K562 (cell line): ENCODE data around the gene ARL2. TPM values are rescaled to one million over a fixed set of nuclear protein-coding genes. Genes with fewer than 3 reads are reported as not detected.

Experiments used
- ATAC-seq: fragments of 200-7000 bp; cut with Tn5 transposase; 3 replicates; pipeline ENCODE4 v1.9.1; 2020; ENCODE audit warnings: moderate library complexity
- BruUV-seq: library from RNA; stranded (reverse); fragments of 400-500 nt; replicated peaks from 2 replicates; lab custom pipeline; 2021; lab: Mats Ljungman, UMichigan
- CTCF ChIA-PET: fragments of 300-600 bp; formaldehyde crosslinking; extraction: SDS; loops from one replicate; lab custom pipeline; 2021; ENCODE audit warnings: low intra/inter-chr PET ratio; lab: Yijun Ruan, JAX
- POLR2A ChIA-PET: fragments of 300-600, 350-650 bp; sonication (Branson Sonifier 250); formaldehyde crosslinking; extraction: SDS; loops from one replicate; lab custom pipeline; 2021; ENCODE audit warnings: antibody characterized with exemption, inconsistent platforms; lab: Yijun Ruan, JAX
- DNase-seq, 4 experiments: peaks; one replicate each; pipeline versions ENCODE4 v3.0.0 to v3.0.0-alpha.2; 2011 to 2018; ENCODE audit warnings: low spot score in 3 of 4, mixed read lengths in 3 of 4; ENCODE audit errors: extremely low read depth in 1 of 4
- FAIRE-seq: peaks from 2 replicates; lab custom pipeline; 2011; peaks lifted over from hg19 to GRCh38; lab: Jason Lieb, UNC
- H2AFZ ChIP-seq: 2 replicates; pipeline ENCODE4 v1.6.0; 2011; ENCODE audit warnings: low read depth, low read length, control low read depth, inconsistent platforms
- H3K27ac ChIP-seq: fragments of 200-600 bp; 3 replicates; pipeline ENCODE4 v1.8.0; 2011; ENCODE audit warnings: low read depth, mild to moderate bottlenecking, control low read depth, inconsistent platforms, low read length, moderate library complexity, mixed read lengths; ENCODE audit errors: extremely low read depth
- H3K27me3 ChIP-seq, 2 experiments: fragments of 300-600 bp in 1 of 2; 2 replicates in 1 of 2; 3 replicates in 1 of 2; pipeline versions ENCODE4 v1.6.0 to v1.8.0; 2011; ENCODE audit warnings: inconsistent platforms in 2 of 2, low read length in 2 of 2, mild to moderate bottlenecking in 1 of 2, mixed read lengths in 1 of 2, moderate library complexity in 1 of 2; ENCODE audit not compliant: control insufficient read depth in 2 of 2, insufficient read depth in 2 of 2
- H3K36me3 ChIP-seq: fragments of 300-600 bp; 3 replicates; pipeline ENCODE4 v1.8.0; 2011; ENCODE audit warnings: mild to moderate bottlenecking, low read length, inconsistent platforms; ENCODE audit not compliant: control insufficient read depth, insufficient read depth
- H3K4me1 ChIP-seq, 2 experiments: fragments of 200-600 bp in 1 of 2; replicated peaks in 1 of 2; 2 replicates in 1 of 2; 3 replicates in 1 of 2; pipeline versions ENCODE4 v1.5.1 to v1.8.0; 2011; ENCODE audit warnings: inconsistent platforms in 2 of 2, low read length in 2 of 2, mild to moderate bottlenecking in 1 of 2, mixed read lengths in 1 of 2, moderate library complexity in 1 of 2; ENCODE audit not compliant: control insufficient read depth in 2 of 2, insufficient read depth in 2 of 2
- H3K4me2 ChIP-seq: 2 replicates; pipeline ENCODE4 v1.6.1; 2011; ENCODE audit warnings: low read length, control low read depth, inconsistent platforms, mixed read lengths; ENCODE audit not compliant: insufficient read depth
- H3K4me3 ChIP-seq: fragments of 200-600 bp; sonication (generic), shearing (Covaris generic); 2 replicates; pipeline ENCODE4 v1.5.1; 2016; ENCODE audit warnings: control low read depth, inconsistent platforms
- H3K79me2 ChIP-seq: fragments of 200-600 bp; 3 replicates; pipeline ENCODE4 v1.8.0; 2011; ENCODE audit warnings: low read length, inconsistent platforms; ENCODE audit not compliant: control insufficient read depth, insufficient read depth
- H3K9ac ChIP-seq, 2 experiments: 2 replicates each; pipeline versions ENCODE4 v1.6.0 to v1.6.1; 2011; ENCODE audit warnings: low read depth in 2 of 2, low read length in 2 of 2, control low read depth in 1 of 2, inconsistent platforms in 1 of 2, mild to moderate bottlenecking in 1 of 2, mixed read lengths in 1 of 2; ENCODE audit not compliant: insufficient read depth in 1 of 2
- H3K9me1 ChIP-seq: one replicate; pipeline ENCODE4 v1.6.0; 2011; ENCODE audit warnings: inconsistent platforms, mild to moderate bottlenecking, low read length, moderate library complexity; ENCODE audit not compliant: control insufficient read depth, insufficient read depth
- H3K9me3 ChIP-seq: replicated peaks from 2 replicates; pipeline ENCODE4 v1.5.1; 2011; ENCODE audit warnings: low read depth, low read length, inconsistent platforms; ENCODE audit not compliant: control insufficient read depth, insufficient read depth
- H4K20me1 ChIP-seq: replicated peaks from 2 replicates; pipeline ENCODE4 v1.6.1; 2011; ENCODE audit warnings: low read length, inconsistent platforms, mixed read lengths; ENCODE audit not compliant: control insufficient read depth, insufficient read depth
- ELF2 ChIP-seq: fragments of 250-450 bp; sonication (Bioruptor Pico); IDR thresholded peaks from 2 replicates; pipeline ENCODE4 v1.5.0; 2021; ENCODE audit warnings: mild to moderate bottlenecking
- ELF4 ChIP-seq: fragments of 450-650 bp; formaldehyde crosslinking; IDR thresholded peaks from 2 replicates; pipeline ENCODE4 v1.4.0; 2022; ENCODE audit warnings: missing genetic modification characterization
- RAD21 ChIP-seq, 2 experiments: fragments of 250-450 bp in 1 of 2; fragments of 450-650 bp in 1 of 2; sonication (Bioruptor Pico) in 1 of 2; formaldehyde crosslinking in 1 of 2; IDR thresholded peaks in 1 of 2; conservative IDR thresholded peaks in 1 of 2; 2 replicates each; pipeline versions ENCODE4 v1.4.0 to v1.8.0; 2020 to 2022; ENCODE audit warnings: mild to moderate bottlenecking in 2 of 2, moderate library complexity in 1 of 2
- ZNF785 ChIP-seq: fragments of 250-450 bp; sonication (Bioruptor Pico); IDR thresholded peaks from 2 replicates; pipeline ENCODE4 v1.4.0; 2020; ENCODE audit warnings: mild to moderate bottlenecking
- WGBS: fragments of 100-300 bp; shearing (Covaris generic); methylation state at CpG from one replicate; pipeline ENCODE4 v1.1.6; 2016; ENCODE audit warnings: low coverage, mixed read lengths; ENCODE audit not compliant: insufficient coverage; ENCODE audit errors: missing lambda C conversion rate; 5-methylcytosine and 5-hydroxymethylcytosine counted together
- in situ Hi-C: fragments of 300-500 bp; cut with MboI; formaldehyde crosslinking; loops from 4 replicates; pipeline ENCODE4 v1.15.0; 2018; ENCODE audit warnings: inconsistent platforms, mixed read lengths
- intact Hi-C: fragments of 100-400 bp; cut with micrococcal nuclease; formaldehyde crosslinking; loops from 2 replicates; pipeline ENCODE4 v1.14.2; 2022
- polyA plus RNA-seq, 8 experiments: library from polyadenylated mRNA; depleted of rRNA in 4 of 8; stranded (reverse) in 5 of 8; unstranded in 3 of 8; fragments of >200 nt; fragmentation: Nextera tagmentation in 2 of 8; fragmentation: Illumina TruSeq in 1 of 8; extraction: Ambion mirVana in 2 of 8; extraction: Trizol in 1 of 8; gene quantifications; 2 replicates each; pipeline versions ENCODE4 v1.2.1 to v1.2.3, GENCODE V29; 2011 to 2014; ENCODE audit warnings: inconsistent platforms in 1 of 8, missing spikeins in 1 of 8
- total RNA-seq, 7 experiments: library from RNA; depleted of rRNA in 6 of 7; stranded (reverse); fragments of >200 nt in 6 of 7; fragmentation: Illumina TruSeq in 2 of 7; extraction: Trizol in 2 of 7; gene quantifications; 2 replicates each; pipeline versions ENCODE4 v1.2.1 to v1.2.3, GENCODE V29; 2011 to 2021; ENCODE audit warnings: low replicate concordance in 1 of 7

The ARL2 gene
- total and polyA plus RNA-seq, 9 of the 15 experiments (the other 6 are each of a cell fraction or from before 2014, with no cell fraction given): 5.7 to 154 (median 92.2) TPM

GRCh38 chr11:64970731-64971151 lies 43.2 kb upstream of the ARL2 start:
- Histone ChIP-seq H3K27ac (no peak overlapping the region), H3K79me2 (no peaks in the 10 kb centered on the region), H3K9me3 (no peaks in the 10 kb centered on the region), H3K4me3 (no peak overlapping the region), H3K4me1 (peaks cover 4 to 12% of the 10 kb centered on the region in 2 experiments; a peak in 4 of 5 replicates), H3K9ac (0 out of 4 replicates have a peak overlapping the region, but pooled peaks of 1 of the 2 experiments have one; percentile 4), H4K20me1 (no peaks in the 10 kb centered on the region), H3K27me3 (no peaks in the 10 kb centered on the region), H3K36me3 (no peaks in the 10 kb centered on the region), H3K4me2 (no peak overlapping the region), H3K9me1 (no peaks in the 10 kb centered on the region), H2AFZ (no peak overlapping the region)
- BruUV-seq: no TSS peak
- TF ChIP-seq ELF2 (CRISPR knock-in tag) (no peak), RAD21 (CRISPR knock-in tag; conservative IDR thresholded peaks at IDR 0.05 in 1 of 2, IDR thresholded peaks at IDR 0.05 in 1 of 2) (no peak), ELF4 (CRISPR knock-in tag) (no peak), ZNF785 (no peak)
- DNase-seq (no peak), FAIRE-seq (no peak), ATAC-seq (no peak)
- in situ Hi-C loops (no loop called here), intact Hi-C loops (no loop called here)
- 54% methylated on average over 8 of the region's 8 CpGs for WGBS
- ChIA-PET POLR2A (interaction anchor here (1.4 kb wide), 1 partner anchor 26 kb away, joined by 4 read pairs; the partner anchor contains the start of gene BATF2), CTCF (no interaction called here)
